Measurements from ENCODE around the gene PID1.

PID1 gene

GRCh38 chr2:229257985-229258384, 13.1 kb downstream of the PID1 start:
- Histone ChIP-seq H3K27me3 (replicated peaks) (no peaks in the 10 kb centered on the region), H3K27ac (no peak overlapping the region), H3K36me3 (replicated peaks) (no peaks in the 10 kb centered on the region), H3K4me3 (ENCODE audit: low read depth, low read length) (no peak overlapping the region)
- in situ Hi-C loops (cut with HindIII; ENCODE audit: low pct_ligation_motif_present, low sequenced_read_pairs), result no loop called here
- no peak for DNase-seq
- no peak for TF ChIP-seq CTCF (IDR thresholded peaks at IDR 0.05; ENCODE audit: low read depth, low read length, missing control alignments)

- DNase-seq, result no peak
- Histone ChIP-seq H3K4me3 (ENCODE audit: low read depth, low read length) (no peak overlapping the region), H3K27ac (no peak overlapping the region), H3K36me3 (replicated peaks) (no peaks in the 10 kb centered on the region), H3K27me3 (replicated peaks) (no peaks in the 10 kb centered on the region)
- no peak for TF ChIP-seq CTCF (IDR thresholded peaks at IDR 0.05; ENCODE audit: low read depth, low read length, missing control alignments)
- in situ Hi-C loops (cut with HindIII; ENCODE audit: low pct_ligation_motif_present, low sequenced_read_pairs), result no loop called here
Observed at GRCh38 chr2:229256376-229256775, 14.7 kb downstream of the PID1 start.

GRCh38 chr2:229254206-229254605, 16.9 kb downstream of the PID1 start:
- Histone ChIP-seq H3K36me3 (replicated peaks) (no peaks in the 10 kb centered on the region), H3K27me3 (replicated peaks) (no peaks in the 10 kb centered on the region), H3K27ac (no peak overlapping the region), H3K4me3 (ENCODE audit: low read depth, low read length) (no peak overlapping the region)
- DNase-seq, result no peak
- in situ Hi-C loops (cut with HindIII; ENCODE audit: low pct_ligation_motif_present, low sequenced_read_pairs), result no loop called here
- TF ChIP-seq CTCF (IDR thresholded peaks at IDR 0.05; ENCODE audit: low read depth, low read length, missing control alignments), result no peak

GRCh38 chr2:229252996-229253395, 18.1 kb downstream of the PID1 start:
- H3K27ac ChIP-seq, result no peak overlapping the region

GRCh38 chr2:229252280-229252679, 18.8 kb downstream of the PID1 start:
- in situ Hi-C loops (cut with HindIII; ENCODE audit: low pct_ligation_motif_present, low sequenced_read_pairs), result no loop called here
- no peak for TF ChIP-seq CTCF (IDR thresholded peaks at IDR 0.05; ENCODE audit: low read depth, low read length, missing control alignments)
- H3K4me3 ChIP-seq (ENCODE audit: low read depth, low read length), result no peak overlapping the region
- no peak for DNase-seq
- H3K27me3 ChIP-seq (replicated peaks), result no peaks in the 10 kb centered on the region
- H3K27ac ChIP-seq, result no peak overlapping the region
- no peaks in the 10 kb centered on the region for H3K36me3 ChIP-seq (replicated peaks)

More at GRCh38 chr2:229252996-229253395, 18.1 kb downstream of the PID1 start:
- in situ Hi-C loops (cut with HindIII; ENCODE audit: low pct_ligation_motif_present, low sequenced_read_pairs), result no loop called here
- no peak for TF ChIP-seq CTCF (IDR thresholded peaks at IDR 0.05; ENCODE audit: low read depth, low read length, missing control alignments)
- no peak overlapping the region for H3K4me3 ChIP-seq (ENCODE audit: low read depth, low read length)
- no peaks in the 10 kb centered on the region for H3K36me3 ChIP-seq (replicated peaks)
- H3K27me3 ChIP-seq (replicated peaks), result no peaks in the 10 kb centered on the region
- no peak for DNase-seq

GRCh38 chr2:229249536-229249935, 21.6 kb downstream of the PID1 start:
- no peak for DNase-seq
- Histone ChIP-seq H3K36me3 (replicated peaks) (no peaks in the 10 kb centered on the region), H3K27me3 (replicated peaks) (no peaks in the 10 kb centered on the region), H3K4me3 (ENCODE audit: low read depth, low read length) (no peak overlapping the region), H3K27ac (no peak overlapping the region)
- in situ Hi-C loops (cut with HindIII; ENCODE audit: low pct_ligation_motif_present, low sequenced_read_pairs), result no loop called here
- TF ChIP-seq CTCF (IDR thresholded peaks at IDR 0.05; ENCODE audit: low read depth, low read length, missing control alignments), result no peak
